ENCODE results near the gene PIAS1. TPM values are rescaled to one million over a fixed set of nuclear protein-coding genes. Genes with fewer than 3 reads are reported as not detected.
"Not testable (repeated sequence)": the region's sequence is repeated elsewhere in the genome, so short reads cannot be mapped to it uniquely, and the experiment has no call there.

Gene PIAS1
- total RNA-seq, 1 experiment from 2014 or later: 15.2 TPM

GRCh38 chr15:68229386-68230156, 175.5 kb downstream of the PIAS1 start, which contains the start of gene CLN6:
Gene CLN6 (minus strand): TSS chr15:68229728. CDS start chr15:68229584, 144 bp downstream.
- DNase-seq (ENCODE audit: extremely low read depth, low read depth): peak; percentile 69

GRCh38 chr15:68230157-68231100, 176.3 kb downstream of the PIAS1 start:
- DNase-seq (ENCODE audit: extremely low read depth, low read depth): no peak

- no peak for DNase-seq (ENCODE audit: extremely low read depth, low read depth)
Observed at GRCh38 chr15:68231102-68231818, 177.1 kb downstream of the PIAS1 start.

- DNase-seq (ENCODE audit: extremely low read depth, low read depth): no peak
Observed at GRCh38 chr15:68232449-68232848, 178.3 kb downstream of the PIAS1 start.

GRCh38 chr15:68232937-68233336, 178.8 kb downstream of the PIAS1 start:
- no peak for DNase-seq (ENCODE audit: extremely low read depth, low read depth)

- no peak for DNase-seq (ENCODE audit: extremely low read depth, low read depth)
Observed at GRCh38 chr15:68234060-68234459, 179.9 kb downstream of the PIAS1 start.

- DNase-seq (ENCODE audit: extremely low read depth, low read depth): not testable (repeated sequence)
Observed at GRCh38 chr15:68234520-68234919, 180.4 kb downstream of the PIAS1 start.

GRCh38 chr15:68235022-68235421, 180.9 kb downstream of the PIAS1 start:
- DNase-seq (ENCODE audit: extremely low read depth, low read depth): no peak

- DNase-seq (ENCODE audit: extremely low read depth, low read depth): no peak
Observed at GRCh38 chr15:68239025-68239424, 184.9 kb downstream of the PIAS1 start.

- no peak for DNase-seq (ENCODE audit: extremely low read depth, low read depth)
Observed at GRCh38 chr15:68241088-68241935, 187.2 kb downstream of the PIAS1 start.

Other genes with a start within 250 kb of the PIAS1 start
- gene SKOR1, start 228.8 kb upstream of the PIAS1 start, total RNA-seq (2014; rRNA removed; shearing (Covaris generic)): 0.05 and 0.17 TPM in 2 replicates
- not detected in 2 replicates for gene RNU6-1, start 214.3 kb upstream of the PIAS1 start, total RNA-seq (2014; rRNA removed; shearing (Covaris generic))
- 5.8 and 6.8 TPM in 2 replicates for gene CALML4, start 151.0 kb downstream of the PIAS1 start, total RNA-seq (2014; rRNA removed; shearing (Covaris generic))
- 18.0 and 20.3 TPM in 2 replicates for gene CLN6, start 175.4 kb downstream of the PIAS1 start, total RNA-seq (2014; rRNA removed; shearing (Covaris generic))
- gene FEM1B, start 223.4 kb downstream of the PIAS1 start, total RNA-seq (2014; rRNA removed; shearing (Covaris generic)): 37.5 and 41.0 TPM in 2 replicates

Measured in NCI-H460 (cell line).